Kidney (tissue), 14 donors: ENCODE results near the gene ESPNL. TPM values are rescaled to one million over a fixed set of nuclear protein-coding genes. Genes with fewer than 3 reads are reported as not detected.
A peak's percentile ranks its signal among the peaks of the same experiment; 100 is the strongest.

Experiments
- DNase-seq, 5 donors: peaks; one replicate each; pipeline ENCODE4 v3.0.0-alpha.2; 2013 to 2020
- FAIRE-seq: peaks from 2 replicates; lab custom pipeline; 2012; peaks lifted over from hg19 to GRCh38; lab: Jason Lieb, UNC
- H3K27ac ChIP-seq, 2 donors: one replicate each; pipeline ENCODE4 v1.7.0; 2013; ENCODE audit warnings: low read depth in 2 of 2, low read length in 2 of 2, inconsistent platforms in 1 of 2
- H3K27me3 ChIP-seq: one replicate; pipeline ENCODE4 v1.7.1; 2013; ENCODE audit warnings: low read length, inconsistent platforms; ENCODE audit not compliant: control insufficient read depth, insufficient read depth
- H3K36me3 ChIP-seq, 3 donors: one replicate each; pipeline versions ENCODE4 v1.7.0 to v1.7.1; 2013; ENCODE audit warnings: low read length in 3 of 3, control low read depth in 1 of 3, inconsistent platforms in 1 of 3; ENCODE audit not compliant: insufficient read depth in 3 of 3, control insufficient read depth in 2 of 3
- H3K4me1 ChIP-seq, 3 donors: one replicate each; pipeline versions ENCODE4 v1.7.0 to v1.7.1; 2013; ENCODE audit warnings: low read length in 3 of 3, inconsistent platforms in 1 of 3, low read depth in 1 of 3; ENCODE audit not compliant: control insufficient read depth in 2 of 3, insufficient read depth in 2 of 3
- H3K4me3 ChIP-seq, 3 donors: one replicate each; pipeline versions ENCODE4 v1.7.0 to v1.8.1; 2013; ENCODE audit warnings: low read length in 3 of 3, control low read depth in 1 of 3, inconsistent platforms in 1 of 3
- H3K9ac ChIP-seq, 3 donors: one replicate each; pipeline versions ENCODE4 v1.7.0 to v1.7.1; 2013; ENCODE audit warnings: low read length in 3 of 3, control low read depth in 1 of 3, inconsistent platforms in 1 of 3
- H3K9me3 ChIP-seq, 3 donors: one replicate each; pipeline versions ENCODE4 v1.7.0 to v1.7.1; 2013; ENCODE audit warnings: low read length in 3 of 3, control low read depth in 1 of 3, inconsistent platforms in 1 of 3; ENCODE audit not compliant: control insufficient read depth in 2 of 3, insufficient read depth in 1 of 3
- CTCF ChIP-seq: IDR thresholded peaks from 3 replicates; pipeline ENCODE4 v1.5.1; 2012; ENCODE audit warnings: mild to moderate bottlenecking, moderate library complexity, borderline replicate concordance; ENCODE audit not compliant: insufficient read depth; ENCODE audit errors: extremely low read depth
- intact Hi-C: fragments of 100-400 bp; cut with DNase I; formaldehyde crosslinking; loops from one replicate; pipeline ENCODE4 v1.11.1; 2022
- polyA plus RNA-seq: library from polyadenylated mRNA; stranded (reverse); fragments of 350-450 nt; fragmentation: Illumina TruSeq; extraction: RNeasy Lipid Tissue Mini Kit (QIAGEN cat#74804); gene quantifications from one replicate; pipeline ENCODE4 v1.2.3, GENCODE V29; 2014; ENCODE audit warnings: low read depth, low replicate concordance; ENCODE audit not compliant: insufficient read depth
- total RNA-seq: library from RNA; stranded (reverse); fragmentation: NEBNext Ultra II Directional; extraction: Animal tissue kit (Norgen Biotek cat#: 25700); gene quantifications from one replicate; pipeline ENCODE4 v1.2.1, GENCODE V29; 2021
- donor health status: control.
- donor health status: control.
- donor health status: control.
- donor health status: control.
- donor health status: control.
- donor health status: DM: yes; HTN: yes; CAD: no.
- donor health status: Normal renal cell carcinoma (clear cell type).

Gene ESPNL
- total and polyA plus RNA-seq, 2 donors from 2014 or later: 0.28 to 2.7 TPM

DNA sequence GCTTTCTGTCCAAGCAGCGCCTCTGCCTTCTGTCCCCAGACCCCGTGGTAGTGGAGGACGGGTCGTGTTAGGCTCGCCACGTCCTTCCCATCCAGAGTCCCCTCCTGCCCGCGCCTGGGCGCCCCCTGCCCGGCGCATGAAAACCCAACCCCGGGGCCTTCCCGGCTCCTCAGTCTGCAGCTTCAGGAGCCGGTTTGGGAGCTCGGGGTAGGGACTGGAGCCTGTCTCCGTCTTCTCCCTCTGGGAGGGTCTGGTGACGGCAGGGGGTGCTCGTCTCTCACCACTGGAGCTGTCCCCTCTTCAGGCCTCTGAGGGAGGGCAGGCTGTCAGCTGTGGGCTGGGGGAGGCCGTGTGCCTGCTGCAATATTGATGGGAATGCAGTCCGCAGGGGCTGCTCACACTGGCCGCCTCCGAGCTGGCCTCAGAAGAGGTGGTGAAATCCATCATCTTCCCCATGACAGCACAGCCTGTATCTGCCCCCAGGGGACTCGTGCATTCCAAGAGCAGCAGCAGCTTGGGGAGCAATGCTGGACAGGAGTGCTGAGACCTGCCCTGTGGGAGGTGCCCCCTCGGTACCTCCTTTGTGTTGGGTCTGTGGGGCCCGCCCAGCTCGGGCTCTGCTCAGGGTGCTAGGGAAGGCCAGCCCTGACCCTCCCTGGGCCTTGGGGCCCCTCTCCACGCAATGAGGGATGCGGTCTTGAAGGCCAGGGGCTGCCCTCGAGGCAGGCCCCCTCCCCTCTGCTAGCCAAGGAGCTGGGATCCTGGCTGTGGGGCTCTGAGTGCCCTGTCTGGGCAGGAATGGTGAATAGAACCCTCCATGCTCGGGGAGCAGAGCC, 20.5 kb downstream of the ESPNL start:
- no peak overlapping the region for H3K27ac ChIP-seq
- H3K36me3 ChIP-seq: no peaks in the 10 kb centered on the region
- no peaks in the 10 kb centered on the region for H3K27me3 ChIP-seq
- no peaks in the 10 kb centered on the region for H3K4me1 ChIP-seq
- TF ChIP-seq CTCF: no peak
- DNase-seq (peak; percentile 59 to 92 (median 89)), FAIRE-seq (no peak)
- intact Hi-C loops: no loop called here
- H3K9ac ChIP-seq: no peak overlapping the region
- no peak overlapping the region for H3K4me3 ChIP-seq
- H3K9me3 ChIP-seq: no peaks in the 10 kb centered on the region

GRCh38 chr2:238121511-238122286, 21.6 kb downstream of the ESPNL start:
- no peak overlapping the region for H3K4me3 ChIP-seq
- peaks cover 0 to 4% (median 0%) of the 10 kb centered on the region in 3 donors for H3K9me3 ChIP-seq
- intact Hi-C loops: no loop called here
- TF ChIP-seq CTCF: no peak
- H3K4me1 ChIP-seq: peaks cover 0 to under 1% (median 0%) of the 10 kb centered on the region in 3 donors
- peak in 2 of 5 donors; percentile 38 to 51 for DNase-seq
- no peak for FAIRE-seq
- no peaks in the 10 kb centered on the region for H3K27me3 ChIP-seq
- H3K36me3 ChIP-seq: no peaks in the 10 kb centered on the region
- no peak overlapping the region for H3K27ac ChIP-seq
- no peak overlapping the region for H3K9ac ChIP-seq

GRCh38 chr2:238122287-238123217, 22.4 kb downstream of the ESPNL start:
- no peak overlapping the region for H3K4me3 ChIP-seq
- DNase-seq (peak in 2 of 5 donors; percentile 43 to 72), FAIRE-seq (no peak)
- H3K27ac ChIP-seq: no peak overlapping the region
- no peaks in the 10 kb centered on the region for H3K27me3 ChIP-seq
- H3K4me1 ChIP-seq: peaks cover 0 to 4% (median 3%) of the 10 kb centered on the region in 3 donors
- H3K9me3 ChIP-seq: peaks cover 0 to 4% (median 0%) of the 10 kb centered on the region in 3 donors
- no peak for TF ChIP-seq CTCF
- H3K36me3 ChIP-seq: no peaks in the 10 kb centered on the region
- intact Hi-C loops: no loop called here
- H3K9ac ChIP-seq: no peak overlapping the region
